AG04449 (cell line): ENCODE data around the gene SDR42E2.

ENCODE experiments used
- CTCF ChIA-PET: fragments of 350-600 bp; formaldehyde crosslinking; extraction: SDS; loops from one replicate; lab custom pipeline; 2021; ENCODE audit warnings: antibody characterized with exemption; lab: Yijun Ruan, JAX
- POLR2A ChIA-PET: fragments of 400-600, 350-600 bp; formaldehyde crosslinking; extraction: SDS; loops from one replicate; lab custom pipeline; 2020; ENCODE audit warnings: antibody characterized with exemption, inconsistent platforms; lab: Yijun Ruan, JAX
- DNase-seq: peaks from one replicate; pipeline ENCODE4 v3.0.0-alpha.2; 2010; ENCODE audit warnings: low read depth, low spot score
- H3K4me3 ChIP-seq: 2 replicates; pipeline ENCODE4 v1.5.1; 2011; ENCODE audit warnings: low read depth, mild to moderate bottlenecking, control low read depth, low read length
- TF ChIP-seq, protein P1 (sequence below): IDR thresholded peaks from one replicate; pipeline ENCODE4 v1.5.1; 2011; ENCODE audit warnings: mild to moderate bottlenecking, moderate library complexity, low read length, control low read depth, inconsistent platforms; ENCODE audit not compliant: insufficient read depth; ENCODE audit errors: missing control alignments

SDR42E2 gene

DNA sequence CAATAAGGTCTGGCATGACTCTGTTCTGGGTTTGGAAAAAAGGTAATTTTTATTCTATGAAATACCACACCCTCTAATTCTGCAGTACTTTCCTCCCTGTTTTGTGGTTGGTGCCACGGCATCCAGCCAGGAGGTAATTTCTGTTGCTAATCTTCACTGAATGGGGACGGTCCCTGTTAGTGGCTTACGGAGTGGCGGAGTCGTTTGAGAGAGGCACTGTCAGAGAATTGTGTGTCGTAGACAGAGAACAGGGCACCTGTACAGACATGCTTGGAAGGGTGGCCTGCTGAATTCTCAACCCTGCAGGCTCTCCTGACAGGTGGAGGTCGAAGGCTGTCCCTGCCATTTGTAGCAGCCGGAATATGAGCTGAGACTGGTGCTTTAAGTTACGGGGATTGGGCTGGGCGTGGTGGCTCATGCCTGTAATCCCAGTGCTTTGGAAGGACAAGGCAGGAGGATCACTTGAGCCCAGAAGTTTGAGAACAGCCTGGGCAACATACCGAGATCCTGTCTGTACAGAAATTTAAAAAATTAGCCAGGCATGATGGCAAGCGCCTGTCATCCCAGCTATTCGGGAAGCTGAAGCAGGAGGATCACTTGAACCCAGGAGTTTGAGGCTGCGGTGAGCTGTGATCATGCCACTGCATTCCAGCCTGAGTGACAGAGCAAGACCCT, 77.0 kb downstream of the SDR42E2 start:
- POLR2A ChIA-PET: no interaction called here

DNA sequence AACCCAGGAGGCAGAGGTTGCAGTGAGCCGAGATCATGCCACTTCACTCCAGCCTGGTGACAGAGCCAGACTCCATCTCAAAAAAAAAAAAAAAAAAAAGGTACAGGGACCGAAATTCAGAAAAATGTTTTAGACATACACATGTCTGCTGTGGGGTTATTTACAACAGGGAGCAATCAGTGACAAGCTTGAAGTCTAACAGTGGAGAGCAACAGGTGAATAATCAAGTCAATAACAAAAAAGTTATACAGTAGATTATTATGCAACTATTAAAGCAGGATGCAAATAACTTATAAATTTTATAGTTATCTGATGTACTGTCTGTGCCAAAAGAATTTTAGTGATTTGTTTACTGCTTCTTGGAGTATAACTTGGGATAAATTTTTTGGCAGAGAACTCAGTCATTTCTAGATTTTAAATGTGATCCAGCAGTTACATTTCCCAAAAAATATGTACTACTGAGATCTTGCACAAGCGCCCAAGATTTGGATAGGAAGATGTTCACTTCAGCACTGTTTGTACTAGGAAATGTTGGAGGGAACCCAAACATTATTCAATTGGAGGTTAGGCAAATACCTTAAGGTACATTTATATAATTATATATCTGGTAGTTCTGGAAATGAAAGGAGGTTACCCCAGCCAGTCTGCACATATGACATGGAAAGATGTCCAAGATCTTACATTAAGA, 77.9 kb downstream of the SDR42E2 start:
- no peak overlapping the region for H3K4me3 ChIP-seq
- ChIA-PET CTCF (interaction anchor here (1.3 kb wide), 1 partner anchor 30 kb away, joined by 3 read pairs; no protein-coding TSS in a partner anchor), POLR2A (no interaction called here)
- TF ChIP-seq, protein P1, sequence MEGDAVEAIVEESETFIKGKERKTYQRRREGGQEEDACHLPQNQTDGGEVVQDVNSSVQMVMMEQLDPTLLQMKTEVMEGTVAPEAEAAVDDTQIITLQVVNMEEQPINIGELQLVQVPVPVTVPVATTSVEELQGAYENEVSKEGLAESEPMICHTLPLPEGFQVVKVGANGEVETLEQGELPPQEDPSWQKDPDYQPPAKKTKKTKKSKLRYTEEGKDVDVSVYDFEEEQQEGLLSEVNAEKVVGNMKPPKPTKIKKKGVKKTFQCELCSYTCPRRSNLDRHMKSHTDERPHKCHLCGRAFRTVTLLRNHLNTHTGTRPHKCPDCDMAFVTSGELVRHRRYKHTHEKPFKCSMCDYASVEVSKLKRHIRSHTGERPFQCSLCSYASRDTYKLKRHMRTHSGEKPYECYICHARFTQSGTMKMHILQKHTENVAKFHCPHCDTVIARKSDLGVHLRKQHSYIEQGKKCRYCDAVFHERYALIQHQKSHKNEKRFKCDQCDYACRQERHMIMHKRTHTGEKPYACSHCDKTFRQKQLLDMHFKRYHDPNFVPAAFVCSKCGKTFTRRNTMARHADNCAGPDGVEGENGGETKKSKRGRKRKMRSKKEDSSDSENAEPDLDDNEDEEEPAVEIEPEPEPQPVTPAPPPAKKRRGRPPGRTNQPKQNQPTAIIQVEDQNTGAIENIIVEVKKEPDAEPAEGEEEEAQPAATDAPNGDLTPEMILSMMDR: no peak
- no peak for DNase-seq

More for the DNA sequence above, 77.0 kb downstream of the SDR42E2 start:
- DNase-seq: no peak
- TF ChIP-seq, protein P1: no peak
- CTCF ChIA-PET: interaction anchor here (1.3 kb wide), 1 partner anchor 30 kb away, joined by 3 read pairs; no protein-coding TSS in a partner anchor
- H3K4me3 ChIP-seq: no peak overlapping the region
